Measurements from ENCODE around the gene PSMB3.
A peak's percentile ranks its signal among the peaks of the same experiment; 100 is the strongest.

PSMB3 gene

GRCh38 chr17:38752308-38753070 is at the start of gene PSMB3:
PSMB3 (plus strand) TSS chr17:38752741; CDS start chr17:38752827, 86 bp downstream.
- DNase-seq (ENCODE audit: low read depth), result peak; percentile 100

- no peak for DNase-seq (ENCODE audit: low read depth)
Measured at GRCh38 chr17:38702916-38703741, 49.4 kb upstream of the PSMB3 start.

- DNase-seq (ENCODE audit: low read depth), result no peak
Measured at GRCh38 chr17:38703742-38704605, 48.6 kb upstream of the PSMB3 start.

GRCh38 chr17:38704606-38705522 is 47.7 kb upstream of the PSMB3 start, which contains the start of gene MLLT6:
MLLT6 (plus strand) TSS chr17:38705273; CDS start chr17:38705633, 360 bp downstream.
- peak; percentile 75 for DNase-seq (ENCODE audit: low read depth)

- DNase-seq (ENCODE audit: low read depth), result no peak
Measured at GRCh38 chr17:38705523-38705802, 47.1 kb upstream of the PSMB3 start.

- DNase-seq (ENCODE audit: low read depth), result no peak
Measured at GRCh38 chr17:38705803-38706504, 46.6 kb upstream of the PSMB3 start.

GRCh38 chr17:38706505-38707216 is 45.9 kb upstream of the PSMB3 start:
- no peak for DNase-seq (ENCODE audit: low read depth)

- DNase-seq (ENCODE audit: low read depth), result no peak
Measured at GRCh38 chr17:38707678-38708351, 44.7 kb upstream of the PSMB3 start.

GRCh38 chr17:38709104-38709820 is 43.3 kb upstream of the PSMB3 start:
- no peak for DNase-seq (ENCODE audit: low read depth)

- no peak for DNase-seq (ENCODE audit: low read depth)
Measured at GRCh38 chr17:38709864-38710603, 42.5 kb upstream of the PSMB3 start.

GRCh38 chr17:38710604-38710962 is 42.0 kb upstream of the PSMB3 start:
- no peak for DNase-seq (ENCODE audit: low read depth)

GRCh38 chr17:38710985-38711384 is 41.6 kb upstream of the PSMB3 start:
- DNase-seq (ENCODE audit: low read depth), result no peak

- DNase-seq (ENCODE audit: low read depth), result no peak
Measured at GRCh38 chr17:38711792-38712571, 40.6 kb upstream of the PSMB3 start.

GRCh38 chr17:38712593-38712992 is 39.9 kb upstream of the PSMB3 start:
- DNase-seq (ENCODE audit: low read depth), result no peak

GRCh38 chr17:38713456-38714075 is 39.0 kb upstream of the PSMB3 start:
- no peak for DNase-seq (ENCODE audit: low read depth)

GRCh38 chr17:38715216-38715943 is 37.2 kb upstream of the PSMB3 start:
- no peak for DNase-seq (ENCODE audit: low read depth)

Data from stromal cell of bone marrow (primary cell).